ENCODE results near the gene EXOSC9.

EXOSC9 gene

DNA sequence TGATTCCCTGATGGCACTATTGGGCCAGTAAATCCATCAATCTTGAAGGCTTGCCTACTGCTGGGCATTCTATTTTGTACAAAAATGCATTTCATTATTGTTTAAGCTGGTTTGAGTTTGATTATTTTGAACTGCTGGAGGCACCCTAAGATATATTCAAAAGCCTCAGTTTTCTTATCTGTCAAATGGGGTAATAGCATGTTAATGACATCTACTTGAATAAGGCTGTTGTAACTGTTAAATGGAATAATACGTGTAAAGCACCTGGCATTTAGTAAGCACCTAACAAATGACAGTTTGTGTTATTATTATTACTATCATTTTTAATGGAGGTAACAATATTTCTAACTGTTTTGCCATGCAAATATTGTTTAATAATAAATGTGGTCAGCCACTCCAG is 29.3 kb upstream of the EXOSC9 start:
- H3K27me3 ChIP-seq (ENCODE audit: control insufficient read depth in 1 of 2, insufficient read depth in 2 of 2, low read length in 2 of 2), result peaks cover 0 to 6% of the 10 kb centered on the region in 2 donors
- H3K4me3 ChIP-seq (ENCODE audit: low read length in 2 of 2), result no peak overlapping the region
- H3K27ac ChIP-seq (ENCODE audit: low read length), result no peak overlapping the region
- H3K9ac ChIP-seq (ENCODE audit: low read length in 2 of 2), result no peak overlapping the region
- H3K9me3 ChIP-seq (ENCODE audit: control insufficient read depth in 2 of 2, low read length in 2 of 2), result no peaks in the 10 kb centered on the region
- H3K36me3 ChIP-seq (ENCODE audit: control insufficient read depth in 2 of 2, insufficient read depth in 2 of 2, low read length in 2 of 2), result no peaks in the 10 kb centered on the region
- no peaks in the 10 kb centered on the region for H3K4me1 ChIP-seq (ENCODE audit: control insufficient read depth, insufficient read depth, low read length)

DNA sequence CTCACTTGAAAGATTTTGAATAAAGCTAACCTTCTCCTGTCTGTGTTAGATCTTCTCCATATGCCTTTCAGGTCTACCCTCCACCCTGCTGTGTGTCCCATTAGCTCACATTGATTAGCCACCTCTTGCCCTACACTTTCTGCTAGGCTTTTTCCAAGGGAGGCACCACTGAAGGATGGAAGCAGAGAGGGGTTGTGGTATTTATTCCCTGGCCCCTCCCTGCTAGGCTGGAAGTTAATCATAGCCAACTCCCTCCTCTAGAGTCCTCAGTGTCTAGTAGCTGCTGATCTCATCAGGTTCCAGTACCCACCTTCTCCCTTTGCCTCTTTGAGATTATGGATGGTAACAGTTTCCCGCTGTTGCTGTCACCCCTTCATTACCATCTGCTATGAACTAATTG is 27.2 kb upstream of the EXOSC9 start:
- no peak overlapping the region for H3K9ac ChIP-seq (ENCODE audit: low read length in 2 of 2)
- H3K36me3 ChIP-seq (ENCODE audit: control insufficient read depth in 2 of 2, insufficient read depth in 2 of 2, low read length in 2 of 2), result no peaks in the 10 kb centered on the region

DNA sequence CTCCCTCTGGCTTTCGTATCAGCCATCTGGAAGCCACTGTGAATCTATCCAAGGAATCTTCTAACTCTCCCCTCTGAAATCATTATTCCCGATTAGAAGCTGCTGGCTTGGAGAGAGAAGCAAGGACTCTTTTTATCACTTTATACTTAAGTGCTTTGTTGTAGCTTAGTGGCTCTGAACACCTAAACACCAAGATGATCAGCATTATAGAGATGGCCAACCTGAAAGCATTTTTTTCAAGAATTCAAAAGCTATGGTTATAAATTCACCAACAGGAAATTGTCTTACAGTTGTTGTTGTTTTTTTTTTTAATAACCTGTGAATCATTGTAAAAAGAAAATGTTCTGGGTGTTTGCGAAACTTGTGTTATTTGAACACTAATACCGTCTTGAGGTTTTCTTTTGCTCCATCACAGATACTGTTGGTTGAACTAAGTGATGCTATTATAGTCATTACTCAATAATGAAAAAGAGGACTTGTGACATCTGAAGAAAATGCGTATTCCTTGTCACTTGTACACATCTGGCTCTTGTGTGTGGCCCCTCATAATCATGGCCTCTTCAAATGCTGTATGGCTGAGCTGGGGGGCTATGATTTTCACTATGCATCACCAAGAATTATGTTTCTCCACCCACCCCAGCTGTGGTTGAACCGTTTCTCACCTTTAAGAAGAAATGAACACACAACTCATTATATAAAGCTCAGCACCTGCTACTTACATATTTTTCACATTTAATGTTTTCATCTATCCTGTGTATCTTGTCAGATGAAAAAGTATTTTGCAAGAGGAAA is 24.3 kb upstream of the EXOSC9 start:
- Histone ChIP-seq H3K4me3 (ENCODE audit: low read length in 2 of 2) (no peak overlapping the region), H3K4me1 (ENCODE audit: control insufficient read depth, insufficient read depth, low read length) (no peaks in the 10 kb centered on the region), H3K36me3 (ENCODE audit: control insufficient read depth in 2 of 2, insufficient read depth in 2 of 2, low read length in 2 of 2) (no peaks in the 10 kb centered on the region), H3K27ac (ENCODE audit: low read length) (no peak overlapping the region), H3K27me3 (ENCODE audit: control insufficient read depth in 1 of 2, insufficient read depth in 2 of 2, low read length in 2 of 2) (peaks cover 4 to 5% of the 10 kb centered on the region in 2 donors), H3K9ac (ENCODE audit: low read length in 2 of 2) (no peak overlapping the region), H3K9me3 (ENCODE audit: control insufficient read depth in 2 of 2, low read length in 2 of 2) (no peaks in the 10 kb centered on the region)

More for the DNA sequence above, 27.2 kb upstream of the EXOSC9 start:
- H3K27me3 ChIP-seq (ENCODE audit: control insufficient read depth in 1 of 2, insufficient read depth in 2 of 2, low read length in 2 of 2), result peaks cover 0 to 6% of the 10 kb centered on the region in 2 donors
- no peaks in the 10 kb centered on the region for H3K4me1 ChIP-seq (ENCODE audit: control insufficient read depth, insufficient read depth, low read length)
- no peak overlapping the region for H3K27ac ChIP-seq (ENCODE audit: low read length)
- no peaks in the 10 kb centered on the region for H3K9me3 ChIP-seq (ENCODE audit: control insufficient read depth in 2 of 2, low read length in 2 of 2)
- H3K4me3 ChIP-seq (ENCODE audit: low read length in 2 of 2), result no peak overlapping the region

DNA sequence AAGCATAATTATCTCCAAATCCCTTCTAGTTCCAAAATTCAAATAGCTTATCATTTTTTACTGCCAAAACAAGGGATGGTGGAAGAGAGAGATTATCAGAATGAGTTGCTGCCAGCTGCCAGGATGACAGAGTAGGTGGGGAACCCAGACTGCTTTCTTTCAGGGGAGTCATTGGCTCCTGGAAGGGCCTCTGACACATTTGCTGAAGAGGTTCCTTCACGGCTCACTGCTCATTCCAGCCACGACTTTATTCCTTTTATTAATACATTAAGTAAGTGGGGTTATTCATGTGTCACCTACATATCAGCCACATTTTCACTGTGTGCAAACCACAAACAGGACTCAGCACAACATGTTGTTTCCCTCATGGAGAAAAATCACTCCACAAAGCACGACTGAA is 23.5 kb upstream of the EXOSC9 start:
- Histone ChIP-seq H3K27me3 (ENCODE audit: control insufficient read depth in 1 of 2, insufficient read depth in 2 of 2, low read length in 2 of 2) (peaks cover 4 to 5% of the 10 kb centered on the region in 2 donors), H3K27ac (ENCODE audit: low read length) (no peak overlapping the region), H3K36me3 (ENCODE audit: control insufficient read depth in 2 of 2, insufficient read depth in 2 of 2, low read length in 2 of 2) (no peaks in the 10 kb centered on the region), H3K4me1 (ENCODE audit: control insufficient read depth, insufficient read depth, low read length) (no peaks in the 10 kb centered on the region), H3K9me3 (ENCODE audit: control insufficient read depth in 2 of 2, low read length in 2 of 2) (no peaks in the 10 kb centered on the region), H3K4me3 (ENCODE audit: low read length in 2 of 2) (no peak overlapping the region), H3K9ac (ENCODE audit: low read length in 2 of 2) (no peak overlapping the region)

GRCh38 chr4:121778991-121779628 is 22.0 kb upstream of the EXOSC9 start:
- Histone ChIP-seq H3K9me3 (ENCODE audit: control insufficient read depth in 2 of 2, low read length in 2 of 2) (peaks cover 0 to under 1% of the 10 kb centered on the region in 2 donors), H3K4me1 (ENCODE audit: control insufficient read depth, insufficient read depth, low read length) (no peaks in the 10 kb centered on the region), H3K27ac (ENCODE audit: low read length) (no peak overlapping the region), H3K4me3 (ENCODE audit: low read length in 2 of 2) (no peak overlapping the region), H3K36me3 (ENCODE audit: control insufficient read depth in 2 of 2, insufficient read depth in 2 of 2, low read length in 2 of 2) (no peaks in the 10 kb centered on the region), H3K27me3 (ENCODE audit: control insufficient read depth in 1 of 2, insufficient read depth in 2 of 2, low read length in 2 of 2) (peaks cover 4 to 5% of the 10 kb centered on the region in 2 donors), H3K9ac (ENCODE audit: low read length in 2 of 2) (no peak overlapping the region)

- Histone ChIP-seq H3K9me3 (ENCODE audit: control insufficient read depth in 2 of 2, low read length in 2 of 2) (peaks cover 0 to 4% of the 10 kb centered on the region in 2 donors), H3K27me3 (ENCODE audit: control insufficient read depth in 1 of 2, insufficient read depth in 2 of 2, low read length in 2 of 2) (peaks cover 4 to 7% of the 10 kb centered on the region in 2 donors), H3K4me1 (ENCODE audit: control insufficient read depth, insufficient read depth, low read length) (no peaks in the 10 kb centered on the region)
Observed at GRCh38 chr4:121783210-121783609, 17.9 kb upstream of the EXOSC9 start.

DNA sequence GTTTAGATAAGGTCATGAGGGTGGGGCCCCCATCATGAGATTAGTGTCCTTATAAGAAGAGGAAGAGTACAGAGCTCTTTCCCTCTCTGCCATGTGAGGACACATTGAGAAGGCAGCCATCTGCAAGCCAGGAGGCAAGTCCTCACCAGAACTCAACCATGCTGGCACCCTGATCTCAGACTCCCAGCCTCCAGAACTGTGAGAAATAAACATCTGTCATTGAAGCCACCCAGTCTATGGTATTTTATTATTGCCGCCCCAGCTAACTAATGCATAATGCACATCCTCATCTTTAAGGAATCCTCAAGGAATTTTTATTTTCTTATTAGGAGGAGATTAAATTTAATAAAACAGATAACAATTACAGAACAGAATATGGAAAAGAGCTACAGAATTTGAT is 16.7 kb upstream of the EXOSC9 start:
- Histone ChIP-seq H3K9me3 (ENCODE audit: control insufficient read depth in 2 of 2, low read length in 2 of 2) (peaks cover 0 to 4% of the 10 kb centered on the region in 2 donors), H3K9ac (ENCODE audit: low read length in 2 of 2) (no peak overlapping the region), H3K36me3 (ENCODE audit: control insufficient read depth in 2 of 2, insufficient read depth in 2 of 2, low read length in 2 of 2) (no peaks in the 10 kb centered on the region), H3K27ac (ENCODE audit: low read length) (no peak overlapping the region), H3K4me3 (ENCODE audit: low read length in 2 of 2) (no peak overlapping the region), H3K27me3 (ENCODE audit: control insufficient read depth in 1 of 2, insufficient read depth in 2 of 2, low read length in 2 of 2) (peaks cover 4% of the 10 kb centered on the region in 2 donors), H3K4me1 (ENCODE audit: control insufficient read depth, insufficient read depth, low read length) (no peaks in the 10 kb centered on the region)

More at GRCh38 chr4:121783210-121783609, 17.9 kb upstream of the EXOSC9 start:
- no peak overlapping the region for H3K4me3 ChIP-seq (ENCODE audit: low read length in 2 of 2)
- H3K9ac ChIP-seq (ENCODE audit: low read length in 2 of 2), result no peak overlapping the region
- no peaks in the 10 kb centered on the region for H3K36me3 ChIP-seq (ENCODE audit: control insufficient read depth in 2 of 2, insufficient read depth in 2 of 2, low read length in 2 of 2)
- H3K27ac ChIP-seq (ENCODE audit: low read length), result no peak overlapping the region

GRCh38 chr4:121784975-121785374 is 16.1 kb upstream of the EXOSC9 start:
- Histone ChIP-seq H3K9ac (ENCODE audit: low read length in 2 of 2) (no peak overlapping the region), H3K36me3 (ENCODE audit: control insufficient read depth in 2 of 2, insufficient read depth in 2 of 2, low read length in 2 of 2) (no peaks in the 10 kb centered on the region), H3K4me1 (ENCODE audit: control insufficient read depth, insufficient read depth, low read length) (no peaks in the 10 kb centered on the region), H3K4me3 (ENCODE audit: low read length in 2 of 2) (no peak overlapping the region), H3K9me3 (ENCODE audit: control insufficient read depth in 2 of 2, low read length in 2 of 2) (peaks cover 0 to 4% of the 10 kb centered on the region in 2 donors), H3K27me3 (ENCODE audit: control insufficient read depth in 1 of 2, insufficient read depth in 2 of 2, low read length in 2 of 2) (peaks cover 4% of the 10 kb centered on the region in 2 donors), H3K27ac (ENCODE audit: low read length) (no peak overlapping the region)

- Histone ChIP-seq H3K4me1 (ENCODE audit: control insufficient read depth, insufficient read depth, low read length) (no peaks in the 10 kb centered on the region), H3K36me3 (ENCODE audit: control insufficient read depth in 2 of 2, insufficient read depth in 2 of 2, low read length in 2 of 2) (no peaks in the 10 kb centered on the region), H3K27me3 (ENCODE audit: control insufficient read depth in 1 of 2, insufficient read depth in 2 of 2, low read length in 2 of 2) (peaks cover 3 to 4% of the 10 kb centered on the region in 2 donors), H3K9me3 (ENCODE audit: control insufficient read depth in 2 of 2, low read length in 2 of 2) (peaks cover 0 to 4% of the 10 kb centered on the region in 2 donors), H3K27ac (ENCODE audit: low read length) (no peak overlapping the region), H3K9ac (ENCODE audit: low read length in 2 of 2) (no peak overlapping the region), H3K4me3 (ENCODE audit: low read length in 2 of 2) (no peak overlapping the region)
Observed at GRCh38 chr4:121785479-121785878, 15.6 kb upstream of the EXOSC9 start.

DNA sequence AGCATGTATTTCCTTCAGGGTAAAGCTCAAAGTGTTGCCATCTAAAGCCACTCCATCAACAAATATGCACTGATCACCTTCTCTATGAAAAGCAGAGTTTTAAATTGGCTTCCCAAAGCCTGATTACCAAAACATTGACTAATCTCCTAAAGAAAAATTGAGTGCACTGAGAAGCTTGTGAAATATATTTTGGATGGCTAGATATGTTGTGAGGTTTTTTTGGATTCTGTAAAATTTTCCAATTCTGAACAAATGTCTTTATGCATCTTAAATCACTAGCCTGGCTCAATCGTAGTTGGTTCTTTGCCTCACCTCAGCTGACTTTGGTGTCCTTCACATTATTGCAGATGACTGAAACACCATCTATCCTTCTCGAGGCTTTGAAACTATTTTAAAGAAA is 14.9 kb upstream of the EXOSC9 start:
- H3K27ac ChIP-seq (ENCODE audit: low read length), result no peak overlapping the region
- no peaks in the 10 kb centered on the region for H3K36me3 ChIP-seq (ENCODE audit: control insufficient read depth in 2 of 2, insufficient read depth in 2 of 2, low read length in 2 of 2)
- H3K27me3 ChIP-seq (ENCODE audit: control insufficient read depth in 1 of 2, insufficient read depth in 2 of 2, low read length in 2 of 2), result peaks cover 0 to 4% of the 10 kb centered on the region in 2 donors
- H3K4me3 ChIP-seq (ENCODE audit: low read length in 2 of 2), result no peak overlapping the region
- H3K4me1 ChIP-seq (ENCODE audit: control insufficient read depth, insufficient read depth, low read length), result no peaks in the 10 kb centered on the region
- no peak overlapping the region for H3K9ac ChIP-seq (ENCODE audit: low read length in 2 of 2)
- peaks cover 0 to 4% of the 10 kb centered on the region in 2 donors for H3K9me3 ChIP-seq (ENCODE audit: control insufficient read depth in 2 of 2, low read length in 2 of 2)

GRCh38 chr4:121788896-121789295 is 12.2 kb upstream of the EXOSC9 start:
- Histone ChIP-seq H3K36me3 (ENCODE audit: control insufficient read depth in 2 of 2, insufficient read depth in 2 of 2, low read length in 2 of 2) (no peaks in the 10 kb centered on the region), H3K27me3 (ENCODE audit: control insufficient read depth in 1 of 2, insufficient read depth in 2 of 2, low read length in 2 of 2) (peaks cover 0 to 3% of the 10 kb centered on the region in 2 donors), H3K27ac (ENCODE audit: low read length) (no peak overlapping the region), H3K4me1 (ENCODE audit: control insufficient read depth, insufficient read depth, low read length) (no peaks in the 10 kb centered on the region), H3K4me3 (ENCODE audit: low read length in 2 of 2) (no peak overlapping the region), H3K9ac (ENCODE audit: low read length in 2 of 2) (no peak overlapping the region), H3K9me3 (ENCODE audit: control insufficient read depth in 2 of 2, low read length in 2 of 2) (peaks cover 0 to 4% of the 10 kb centered on the region in 2 donors)

Data from stomach smooth muscle (tissue), 2 donors.